Measurements from ENCODE around the gene IL37.

GRCh38 chr2:112920923-112921532, 10.1 kb downstream of the IL37 start:
- TF ChIP-seq CTCF (IDR thresholded peaks at IDR 0.05), result no peak
- TF ChIP-seq POLR2AphosphoS5 (IDR thresholded peaks at IDR 0.05), result no peak
- no peak for TF ChIP-seq POLR2A (IDR thresholded peaks at IDR 0.05)
- TF ChIP-seq EP300 (IDR thresholded peaks at IDR 0.05), result no peak
